Mammary epithelial cell (primary cell): ENCODE data around the gene C2orf72.

Experiments used
- EZH2 ChIP-seq: IDR thresholded peaks from 2 replicates; pipeline ENCODE4 v1.6.1; 2012; ENCODE audit warnings: low read length, inconsistent platforms, borderline replicate concordance
- TF ChIP-seq, protein P1 (sequence below), 2 donors: IDR thresholded peaks in 1 of 2; conservative IDR thresholded peaks in 1 of 2; 2 replicates each; pipeline ENCODE4 v1.5.1; 2011 to 2012; ENCODE audit warnings: inconsistent platforms in 2 of 2, low read length in 2 of 2, mild to moderate bottlenecking in 2 of 2, control low read depth in 1 of 2, low read depth in 1 of 2; ENCODE audit not compliant: insufficient read depth in 1 of 2; ENCODE audit errors: extremely low read depth in 1 of 2

DNA sequence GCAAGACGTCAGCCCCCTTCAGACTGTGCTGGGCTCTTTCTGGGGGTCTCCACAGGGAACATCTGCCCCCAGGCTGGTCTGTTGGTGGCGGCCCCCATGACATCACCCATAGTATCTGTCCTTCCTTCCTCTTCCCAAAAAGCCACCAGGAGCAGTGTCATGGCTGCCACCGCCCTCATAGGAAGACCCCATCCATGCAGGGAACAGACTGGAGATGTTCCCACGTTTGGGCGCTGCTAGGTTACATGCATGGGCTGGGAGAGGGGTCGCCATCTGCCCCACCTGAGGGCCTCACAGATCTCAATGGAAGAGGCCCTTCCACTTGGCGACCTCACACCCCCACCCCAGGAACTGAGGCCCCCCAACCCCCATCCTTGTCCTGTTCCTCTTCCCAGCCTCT lies 36.3 kb upstream of the C2orf72 start:
- TF ChIP-seq, protein P1, sequence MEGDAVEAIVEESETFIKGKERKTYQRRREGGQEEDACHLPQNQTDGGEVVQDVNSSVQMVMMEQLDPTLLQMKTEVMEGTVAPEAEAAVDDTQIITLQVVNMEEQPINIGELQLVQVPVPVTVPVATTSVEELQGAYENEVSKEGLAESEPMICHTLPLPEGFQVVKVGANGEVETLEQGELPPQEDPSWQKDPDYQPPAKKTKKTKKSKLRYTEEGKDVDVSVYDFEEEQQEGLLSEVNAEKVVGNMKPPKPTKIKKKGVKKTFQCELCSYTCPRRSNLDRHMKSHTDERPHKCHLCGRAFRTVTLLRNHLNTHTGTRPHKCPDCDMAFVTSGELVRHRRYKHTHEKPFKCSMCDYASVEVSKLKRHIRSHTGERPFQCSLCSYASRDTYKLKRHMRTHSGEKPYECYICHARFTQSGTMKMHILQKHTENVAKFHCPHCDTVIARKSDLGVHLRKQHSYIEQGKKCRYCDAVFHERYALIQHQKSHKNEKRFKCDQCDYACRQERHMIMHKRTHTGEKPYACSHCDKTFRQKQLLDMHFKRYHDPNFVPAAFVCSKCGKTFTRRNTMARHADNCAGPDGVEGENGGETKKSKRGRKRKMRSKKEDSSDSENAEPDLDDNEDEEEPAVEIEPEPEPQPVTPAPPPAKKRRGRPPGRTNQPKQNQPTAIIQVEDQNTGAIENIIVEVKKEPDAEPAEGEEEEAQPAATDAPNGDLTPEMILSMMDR (conservative IDR thresholded peaks at IDR 0.05 in 1 of 2, IDR thresholded peaks at IDR 0.05 in 1 of 2; ENCODE audit: extremely low read depth in 1 of 2, insufficient read depth in 1 of 2, low read depth in 1 of 2, low read length in 2 of 2): no peak
- no peak for TF ChIP-seq EZH2
